Ishikawa (cell line): Measurements from ENCODE around the gene ASTN1.

Experiments
- CREB1 ChIP-seq: IDR thresholded peaks from 2 replicates; pipeline ENCODE4 v1.6.1; 2012; ENCODE audit warnings: low read depth
- EP300 ChIP-seq: IDR thresholded peaks from 2 replicates; pipeline ENCODE4 v1.6.1; 2012; ENCODE audit warnings: borderline replicate concordance
- RAD21 ChIP-seq: IDR thresholded peaks from 2 replicates; pipeline ENCODE4 v1.6.1; 2012; ENCODE audit warnings: low read depth
- TAF1 ChIP-seq: IDR thresholded peaks from 2 replicates; pipeline ENCODE4 v1.6.1; 2012; ENCODE audit warnings: low read depth, mild to moderate bottlenecking
- TCF12 ChIP-seq: IDR thresholded peaks from 2 replicates; pipeline ENCODE4 v1.6.1; 2012; ENCODE audit warnings: low read depth
- YY1 ChIP-seq: IDR thresholded peaks from 2 replicates; pipeline ENCODE4 v1.6.1; 2012; ENCODE audit warnings: low read depth
- TF ChIP-seq, protein P1 (sequence below): IDR thresholded peaks from 2 replicates; pipeline ENCODE4 v1.6.1; 2012

DNA sequence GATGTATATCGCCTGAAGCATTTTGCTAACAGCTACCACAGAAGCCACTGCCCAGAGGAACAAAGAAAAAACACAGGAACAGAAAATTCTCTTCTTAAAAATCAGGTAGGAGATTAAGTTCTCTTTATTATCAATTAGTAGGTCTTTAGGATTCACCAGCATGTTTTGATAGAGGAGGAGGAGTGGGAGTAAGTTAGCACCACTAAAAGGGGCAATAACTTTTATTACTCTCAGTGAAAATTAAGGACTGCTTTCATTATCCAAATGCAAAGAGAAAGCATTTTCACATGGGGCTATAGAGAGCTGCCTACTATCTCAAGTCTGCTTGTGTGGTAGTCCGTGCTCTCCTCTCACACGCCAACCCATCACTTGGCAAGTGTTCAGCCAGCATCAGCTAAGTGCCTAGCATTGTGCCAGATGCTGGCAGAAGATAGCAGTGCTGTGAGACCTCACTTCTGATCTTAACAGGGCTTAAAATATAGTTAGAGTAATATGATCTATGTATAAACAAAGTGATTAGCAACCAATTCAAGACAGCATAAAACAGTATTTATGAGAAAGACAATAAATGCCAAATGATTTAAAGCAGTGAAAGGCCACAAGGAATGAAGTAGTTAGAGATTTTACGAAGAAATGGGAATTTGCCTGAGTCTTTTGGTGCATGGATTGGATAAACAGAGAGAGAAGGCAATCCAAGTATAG lies 39.8 kb downstream of the ASTN1 start:
- TF ChIP-seq TCF12 (no peak), EP300 (no peak), TAF1 (no peak), YY1 (no peak), CREB1 (no peak), RAD21 (no peak)
- TF ChIP-seq, protein P1, sequence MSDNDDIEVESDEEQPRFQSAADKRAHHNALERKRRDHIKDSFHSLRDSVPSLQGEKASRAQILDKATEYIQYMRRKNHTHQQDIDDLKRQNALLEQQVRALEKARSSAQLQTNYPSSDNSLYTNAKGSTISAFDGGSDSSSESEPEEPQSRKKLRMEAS, result no peak
